HepG2 (cell line): ENCODE measurements around the gene PRKAR2B. TPM values are rescaled to one million over a fixed set of nuclear protein-coding genes. Genes with fewer than 3 reads are reported as not detected.
A peak's percentile ranks its signal among the peaks of the same experiment; 100 is the strongest.

Experiments used
- ATF2 ChIP-seq: sonication (generic); formaldehyde crosslinking; IDR thresholded peaks from 2 replicates; pipeline ENCODE4 v1.4.0; 2020; ENCODE audit warnings: missing genetic modification reagents
- CBFB ChIP-seq: sonication (generic); formaldehyde crosslinking; IDR thresholded peaks from 2 replicates; pipeline ENCODE4 v1.4.0; 2020; ENCODE audit warnings: missing genetic modification reagents
- CEBPB ChIP-seq: IDR thresholded peaks from 2 replicates; pipeline ENCODE4 v1.6.1; 2011; ENCODE audit warnings: low read depth, low read length, improper control_type of control experiment, borderline replicate concordance
- FIP1L1 ChIP-seq: fragments of 200-400 bp; formaldehyde crosslinking; IDR thresholded peaks from 2 replicates; pipeline ENCODE4 v1.6.1; 2018; ENCODE audit warnings: low read depth, mild to moderate bottlenecking, low read length, moderate library complexity, borderline replicate concordance; ENCODE audit not compliant: insufficient read depth
- FOXK1 ChIP-seq: sonication (generic); formaldehyde crosslinking; IDR thresholded peaks from 2 replicates; pipeline ENCODE4 v1.4.0; 2020; ENCODE audit warnings: low read depth, missing genetic modification reagents, borderline replicate concordance
- GABPB1 ChIP-seq: IDR thresholded peaks from 2 replicates; pipeline ENCODE4 v1.6.1; 2016; ENCODE audit warnings: mild to moderate bottlenecking, missing genetic modification reagents, moderate library complexity, missing compliant biosample characterization
- HINFP ChIP-seq: sonication (generic); formaldehyde crosslinking; IDR thresholded peaks from 2 replicates; pipeline ENCODE4 v1.4.0; 2020; ENCODE audit warnings: low read depth, mild to moderate bottlenecking, missing genetic modification reagents
- MED1 ChIP-seq: sonication (generic); formaldehyde crosslinking; IDR thresholded peaks from 2 replicates; pipeline ENCODE4 v1.4.0; 2020; ENCODE audit warnings: missing genetic modification reagents
- MXD4 ChIP-seq: IDR thresholded peaks from 2 replicates; pipeline ENCODE4 v1.6.1; 2016; ENCODE audit warnings: mild to moderate bottlenecking, missing biosample characterization, missing genetic modification reagents
- NFYC ChIP-seq: IDR thresholded peaks from 2 replicates; pipeline ENCODE4 v1.6.1; 2016; ENCODE audit warnings: missing genetic modification reagents, missing compliant biosample characterization
- PAX8 ChIP-seq: sonication (generic); formaldehyde crosslinking; IDR thresholded peaks from 2 replicates; pipeline ENCODE4 v1.8.0; 2022; ENCODE audit warnings: mild to moderate bottlenecking, missing genetic modification reagents, borderline replicate concordance
- RFX1 ChIP-seq: fragments of 450-650 bp; IDR thresholded peaks from 2 replicates; pipeline ENCODE4 v1.6.1; 2017
- RFX3 ChIP-seq: IDR thresholded peaks from 2 replicates; pipeline ENCODE4 v1.6.1; 2016; ENCODE audit warnings: missing biosample characterization, missing genetic modification reagents
- SOX5 ChIP-seq: IDR thresholded peaks from 2 replicates; pipeline ENCODE4 v1.6.1; 2016; ENCODE audit warnings: borderline replicate concordance
- SP2 ChIP-seq: sonication (generic); formaldehyde crosslinking; IDR thresholded peaks from 2 replicates; pipeline ENCODE4 v1.5.1; 2020; ENCODE audit warnings: mild to moderate bottlenecking, missing genetic modification reagents
- TBP ChIP-seq: sonication (generic); formaldehyde crosslinking; IDR thresholded peaks from 2 replicates; pipeline ENCODE4 v1.5.0; 2020; ENCODE audit warnings: missing genetic modification reagents
- TCF7L2 ChIP-seq: IDR thresholded peaks from 2 replicates; pipeline ENCODE4 v1.6.1; 2011; ENCODE audit warnings: mild to moderate bottlenecking, low read depth, low read length, moderate library complexity
- ZFP36 ChIP-seq: fragments of 150-350 bp; IDR thresholded peaks from 2 replicates; pipeline ENCODE4 v1.6.1; 2018; ENCODE audit warnings: borderline replicate concordance, low read length, low read depth; ENCODE audit not compliant: partially characterized antibody
- ZNF432 ChIP-seq: sonication (generic); formaldehyde crosslinking; IDR thresholded peaks from 2 replicates; pipeline ENCODE4 v1.5.0; 2020; ENCODE audit warnings: missing genetic modification reagents, mild to moderate bottlenecking, borderline replicate concordance
- ZXDC ChIP-seq: sonication (generic); formaldehyde crosslinking; IDR thresholded peaks from 2 replicates; pipeline ENCODE4 v1.5.0; 2020; ENCODE audit warnings: mild to moderate bottlenecking, missing genetic modification reagents
- polyA plus RNA-seq, 8 experiments: library from polyadenylated mRNA; depleted of rRNA in 3 of 8; stranded (reverse) in 7 of 8; unstranded in 1 of 8; fragments of >200 nt; fragmentation: Illumina TruSeq in 4 of 8; extraction: Trizol in 4 of 8; gene quantifications; 2 replicates each; pipeline versions ENCODE4 v1.2.1 to v1.2.3, GENCODE V29; 2011 to 2016; ENCODE audit warnings: low read depth in 4 of 8, missing spikeins in 1 of 8, mixed read lengths in 1 of 8; ENCODE audit not compliant: insufficient read depth in 1 of 8
- total RNA-seq, 5 experiments: library from RNA; depleted of rRNA; stranded (reverse); fragments of >200 nt; fragmentation: Illumina TruSeq; extraction: Trizol; gene quantifications; 2 replicates each; pipeline ENCODE4 v1.2.3, GENCODE V29; 2016; ENCODE audit warnings: low read depth in 1 of 5
- TF ChIP-seq, protein P1 (sequence below): sonication (generic); formaldehyde crosslinking; IDR thresholded peaks from 2 replicates; pipeline ENCODE4 v1.4.0; 2020; ENCODE audit warnings: missing genetic modification reagents

The PRKAR2B gene
- total and polyA plus RNA-seq, 2 of the 13 experiments (the other 11 are each of a cell fraction or from before 2014, with no cell fraction given), result not detected

- TF ChIP-seq FIP1L1 (no peak), SOX5 (no peak), GABPB1 (CRISPR knock-in tag) (peak; percentile 39; the same call in 1 of the 2 replicates), CEBPB (no peak), MXD4 (no peak), SP2 (CRISPR knock-in tag) (no peak), NFYC (CRISPR knock-in tag) (no peak), CBFB (CRISPR knock-in tag) (no peak), ZFP36 (no peak), TCF7L2 (no peak), FOXK1 (no peak), HINFP (CRISPR knock-in tag) (no peak), TBP (CRISPR knock-in tag) (no peak), RFX3 (peak; percentile 63), ATF2 (no peak), PAX8 (no peak), RFX1 (peak; percentile 72), ZNF432 (CRISPR knock-in tag) (no peak), MED1 (CRISPR knock-in tag) (no peak), ZXDC (CRISPR knock-in tag) (no peak)
- TF ChIP-seq, protein P1, sequence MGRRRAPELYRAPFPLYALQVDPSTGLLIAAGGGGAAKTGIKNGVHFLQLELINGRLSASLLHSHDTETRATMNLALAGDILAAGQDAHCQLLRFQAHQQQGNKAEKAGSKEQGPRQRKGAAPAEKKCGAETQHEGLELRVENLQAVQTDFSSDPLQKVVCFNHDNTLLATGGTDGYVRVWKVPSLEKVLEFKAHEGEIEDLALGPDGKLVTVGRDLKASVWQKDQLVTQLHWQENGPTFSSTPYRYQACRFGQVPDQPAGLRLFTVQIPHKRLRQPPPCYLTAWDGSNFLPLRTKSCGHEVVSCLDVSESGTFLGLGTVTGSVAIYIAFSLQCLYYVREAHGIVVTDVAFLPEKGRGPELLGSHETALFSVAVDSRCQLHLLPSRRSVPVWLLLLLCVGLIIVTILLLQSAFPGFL (CRISPR knock-in tag), result no peak
These were observed at the start of gene PRKAR2B (continued) for GRCh38 chr7:107044347-107045194.
